K562 (cell line): ENCODE measurements around the gene HECW1. TPM values are rescaled to one million over a fixed set of nuclear protein-coding genes. Genes with fewer than 3 reads are reported as not detected.
A peak's percentile ranks its signal among the peaks of the same experiment; 100 is the strongest.

ENCODE experiments used
- CBFA2T2 ChIP-seq: fragments of 450-650 bp; conservative IDR thresholded peaks from 2 replicates; pipeline ENCODE4 v1.6.1; 2017; ENCODE audit warnings: mild to moderate bottlenecking
- CBFA2T3 ChIP-seq: fragments of 450-650 bp; IDR thresholded peaks from 2 replicates; pipeline ENCODE4 v1.6.1; 2017
- COPS2 ChIP-seq: fragments of 450-650 bp; conservative IDR thresholded peaks from 2 replicates; pipeline ENCODE4 v1.6.1; 2016; ENCODE audit warnings: mild to moderate bottlenecking, moderate library complexity
- ELF2 ChIP-seq: fragments of 250-450 bp; sonication (Bioruptor Pico); IDR thresholded peaks from 2 replicates; pipeline ENCODE4 v1.5.0; 2021; ENCODE audit warnings: mild to moderate bottlenecking
- EP400 ChIP-seq: fragments of 450-650 bp; IDR thresholded peaks from 2 replicates; pipeline ENCODE4 v1.6.1; 2017; ENCODE audit warnings: antibody characterized with exemption, mild to moderate bottlenecking, moderate library complexity
- ETV5 ChIP-seq: sonication (generic); formaldehyde crosslinking; IDR thresholded peaks from 2 replicates; pipeline ENCODE4 v1.4.0; 2020; ENCODE audit warnings: low read depth, mild to moderate bottlenecking, missing genetic modification reagents
- ETV6 ChIP-seq, 3 experiments: fragments of 150-350 bp in 1 of 3; sonication (generic) in 1 of 3; formaldehyde crosslinking in 1 of 3; IDR thresholded peaks; 2 replicates each; pipeline versions ENCODE4 v1.6.1 to v1.8.0; 2014 to 2022; ENCODE audit warnings: borderline replicate concordance in 2 of 3, low read depth in 2 of 3, antibody characterized with exemption in 1 of 3, low read length in 1 of 3, mild to moderate bottlenecking in 1 of 3, missing genetic modification reagents in 1 of 3
- MTA3 ChIP-seq: fragments of 450-650 bp; formaldehyde crosslinking; IDR thresholded peaks from 2 replicates; pipeline ENCODE4 v1.6.1; 2017; ENCODE audit warnings: mild to moderate bottlenecking, borderline replicate concordance
- NBN ChIP-seq: fragments of 450-650 bp; IDR thresholded peaks from 2 replicates; pipeline ENCODE4 v1.6.1; 2016; ENCODE audit warnings: low read depth, mild to moderate bottlenecking
- NFE2L1 ChIP-seq: fragments of 450-650 bp; IDR thresholded peaks from 2 replicates; pipeline ENCODE4 v1.6.1; 2016; ENCODE audit warnings: missing genetic modification characterization, low read depth, mild to moderate bottlenecking, missing compliant biosample characterization, moderate library complexity, borderline replicate concordance
- POLR2H ChIP-seq: IDR thresholded peaks from 2 replicates; pipeline ENCODE4 v1.6.1; 2016; ENCODE audit warnings: missing genetic modification characterization, low read depth, mild to moderate bottlenecking, control low read depth, missing compliant biosample characterization, moderate library complexity
- RAD21 ChIP-seq, 2 experiments: fragments of 250-450 bp in 1 of 2; fragments of 450-650 bp in 1 of 2; sonication (Bioruptor Pico) in 1 of 2; formaldehyde crosslinking in 1 of 2; IDR thresholded peaks in 1 of 2; conservative IDR thresholded peaks in 1 of 2; 2 replicates each; pipeline versions ENCODE4 v1.4.0 to v1.8.0; 2020 to 2022; ENCODE audit warnings: mild to moderate bottlenecking in 2 of 2, moderate library complexity in 1 of 2
- SLC30A9 ChIP-seq: fragments of 250-450 bp; sonication (Bioruptor Pico); IDR thresholded peaks from 2 replicates; pipeline ENCODE4 v1.8.0; 2022; ENCODE audit warnings: mild to moderate bottlenecking, moderate library complexity
- TAF15 ChIP-seq: fragments of 200-400 bp; formaldehyde crosslinking; IDR thresholded peaks from 2 replicates; pipeline ENCODE4 v1.6.1; 2017; ENCODE audit warnings: mild to moderate bottlenecking, low read depth, low read length, moderate library complexity
- YY1 ChIP-seq, 3 experiments: IDR thresholded peaks; 2 replicates each; pipeline ENCODE4 v1.6.1; 2011; ENCODE audit warnings: low read length in 2 of 3, mild to moderate bottlenecking in 2 of 3, moderate library complexity in 2 of 3, borderline replicate concordance in 1 of 3, control low read depth in 1 of 3, low read depth in 1 of 3; ENCODE audit not compliant: insufficient read depth in 3 of 3, insufficient replicate concordance in 2 of 3, control insufficient read depth in 1 of 3, insufficient read length in 1 of 3; ENCODE audit errors: extremely low read depth in 1 of 3
- ZFP1 ChIP-seq: fragments of 450-650 bp; formaldehyde crosslinking; IDR thresholded peaks from 2 replicates; pipeline ENCODE4 v1.4.0; 2020; ENCODE audit warnings: mild to moderate bottlenecking, mixed read lengths
- ZFP36 ChIP-seq: fragments of 150-350 bp; IDR thresholded peaks from 2 replicates; pipeline ENCODE4 v1.6.1; 2018; ENCODE audit warnings: low read length, low read depth; ENCODE audit not compliant: partially characterized antibody
- ZNF232 ChIP-seq: sonication (generic); formaldehyde crosslinking; IDR thresholded peaks from 2 replicates; pipeline ENCODE4 v1.8.0; 2022; ENCODE audit warnings: mild to moderate bottlenecking, missing genetic modification reagents
- ZNF282 ChIP-seq: sonication (generic); formaldehyde crosslinking; IDR thresholded peaks from 2 replicates; pipeline ENCODE4 v1.8.1; 2023; ENCODE audit warnings: missing genetic modification reagents
- ZNF347 ChIP-seq: fragments of 450-650 bp; formaldehyde crosslinking; IDR thresholded peaks from 2 replicates; pipeline ENCODE4 v1.4.0; 2020; ENCODE audit warnings: low read depth, mild to moderate bottlenecking, moderate library complexity
- ZNF76 ChIP-seq: fragments of 250-450 bp; sonication (Bioruptor Pico); IDR thresholded peaks from 2 replicates; pipeline ENCODE4 v1.4.0; 2020; ENCODE audit warnings: mild to moderate bottlenecking, moderate library complexity, borderline replicate concordance
- ZNF79 ChIP-seq: fragments of 250-450 bp; sonication (Bioruptor Pico); IDR thresholded peaks from 2 replicates; pipeline ENCODE4 v1.4.0; 2020; ENCODE audit warnings: low read depth, mild to moderate bottlenecking, moderate library complexity
- polyA plus RNA-seq, 8 experiments: library from polyadenylated mRNA; depleted of rRNA in 4 of 8; stranded (reverse) in 5 of 8; unstranded in 3 of 8; fragments of >200 nt; fragmentation: Nextera tagmentation in 2 of 8; fragmentation: Illumina TruSeq in 1 of 8; extraction: Ambion mirVana in 2 of 8; extraction: Trizol in 1 of 8; gene quantifications; 2 replicates each; pipeline versions ENCODE4 v1.2.1 to v1.2.3, GENCODE V29; 2011 to 2014; ENCODE audit warnings: inconsistent platforms in 1 of 8, missing spikeins in 1 of 8
- total RNA-seq, 7 experiments: library from RNA; depleted of rRNA in 6 of 7; stranded (reverse); fragments of >200 nt in 6 of 7; fragmentation: Illumina TruSeq in 2 of 7; extraction: Trizol in 2 of 7; gene quantifications; 2 replicates each; pipeline versions ENCODE4 v1.2.1 to v1.2.3, GENCODE V29; 2011 to 2021; ENCODE audit warnings: low replicate concordance in 1 of 7
- TF ChIP-seq, protein P1 (sequence below): sonication (generic); formaldehyde crosslinking; IDR thresholded peaks from 2 replicates; pipeline ENCODE4 v1.8.1; 2023; ENCODE audit warnings: mild to moderate bottlenecking, missing genetic modification reagents
- TF ChIP-seq, protein P2 (sequence below): fragments of 450-650 bp; formaldehyde crosslinking; IDR thresholded peaks from 2 replicates; pipeline ENCODE4 v1.4.0; 2020; ENCODE audit warnings: mild to moderate bottlenecking, moderate library complexity

Gene HECW1
- total and polyA plus RNA-seq, 9 of the 15 experiments (the other 6 are each of a cell fraction or from before 2014, with no cell fraction given) = 0.07 to 0.31 (median 0.13) TPM; not detected in 4

DNA sequence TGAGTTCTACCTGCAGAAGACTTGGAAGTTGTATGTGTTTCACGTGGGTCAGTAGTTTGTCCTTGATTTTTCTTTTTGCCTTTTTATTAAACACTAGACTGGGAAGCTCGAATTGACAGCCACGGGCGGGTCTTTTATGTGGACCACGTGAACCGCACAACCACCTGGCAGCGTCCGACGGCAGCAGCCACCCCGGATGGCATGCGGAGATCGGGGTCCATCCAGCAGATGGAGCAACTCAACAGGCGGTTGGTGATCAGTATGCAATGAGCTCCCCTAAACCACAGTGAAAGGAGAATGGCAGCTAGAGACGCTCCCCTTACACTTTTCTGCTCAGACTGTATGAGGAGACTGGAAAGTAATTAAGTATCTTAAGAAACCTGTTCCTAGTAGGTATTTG is 343.8 kb downstream of the HECW1 start (continued):
- no peak for TF ChIP-seq COPS2
- TF ChIP-seq EP400 = no peak
- no peak for TF ChIP-seq ZNF282
- TF ChIP-seq TAF15 = no peak
- TF ChIP-seq ZNF76 = no peak
- TF ChIP-seq, protein P1, sequence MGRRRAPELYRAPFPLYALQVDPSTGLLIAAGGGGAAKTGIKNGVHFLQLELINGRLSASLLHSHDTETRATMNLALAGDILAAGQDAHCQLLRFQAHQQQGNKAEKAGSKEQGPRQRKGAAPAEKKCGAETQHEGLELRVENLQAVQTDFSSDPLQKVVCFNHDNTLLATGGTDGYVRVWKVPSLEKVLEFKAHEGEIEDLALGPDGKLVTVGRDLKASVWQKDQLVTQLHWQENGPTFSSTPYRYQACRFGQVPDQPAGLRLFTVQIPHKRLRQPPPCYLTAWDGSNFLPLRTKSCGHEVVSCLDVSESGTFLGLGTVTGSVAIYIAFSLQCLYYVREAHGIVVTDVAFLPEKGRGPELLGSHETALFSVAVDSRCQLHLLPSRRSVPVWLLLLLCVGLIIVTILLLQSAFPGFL = no peak
- TF ChIP-seq RAD21 (CRISPR knock-in tag; conservative IDR thresholded peaks at IDR 0.05 in 1 of 2, IDR thresholded peaks at IDR 0.05 in 1 of 2) = peak; percentile 68 to 71
- TF ChIP-seq MTA3 = no peak
- no peak for TF ChIP-seq CBFA2T3
- TF ChIP-seq ZNF232 = no peak
- no peak for TF ChIP-seq CBFA2T2
- no peak for TF ChIP-seq SLC30A9
- no peak for TF ChIP-seq YY1 (IDR thresholded peaks at IDR 0.05; ENCODE audit: borderline replicate concordance in 1 of 3, control insufficient read depth in 1 of 3, extremely low read depth in 1 of 3, insufficient read depth in 3 of 3, insufficient read length in 1 of 3, insufficient replicate concordance in 2 of 3, low read depth in 1 of 3, low read length in 2 of 3)
- no peak for TF ChIP-seq ZFP36
- no peak for TF ChIP-seq ZFP1
- TF ChIP-seq POLR2H = no peak
- no peak for TF ChIP-seq NFE2L1 (tag)
- TF ChIP-seq ZNF79 (CRISPR knock-in tag) = no peak
- TF ChIP-seq, protein P2, sequence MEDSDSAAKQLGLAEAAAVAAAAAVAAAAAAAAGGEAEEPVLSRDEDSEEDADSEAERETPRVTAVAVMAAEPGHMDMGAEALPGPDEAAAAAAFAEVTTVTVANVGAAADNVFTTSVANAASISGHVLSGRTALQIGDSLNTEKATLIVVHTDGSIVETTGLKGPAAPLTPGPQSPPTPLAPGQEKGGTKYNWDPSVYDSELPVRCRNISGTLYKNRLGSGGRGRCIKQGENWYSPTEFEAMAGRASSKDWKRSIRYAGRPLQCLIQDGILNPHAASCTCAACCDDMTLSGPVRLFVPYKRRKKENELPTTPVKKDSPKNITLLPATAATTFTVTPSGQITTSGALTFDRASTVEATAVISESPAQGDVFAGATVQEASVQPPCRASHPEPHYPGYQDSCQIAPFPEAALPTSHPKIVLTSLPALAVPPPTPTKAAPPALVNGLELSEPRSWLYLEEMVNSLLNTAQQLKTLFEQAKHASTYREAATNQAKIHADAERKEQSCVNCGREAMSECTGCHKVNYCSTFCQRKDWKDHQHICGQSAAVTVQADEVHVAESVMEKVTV (CRISPR knock-in tag) = peak; percentile 40
- no peak for TF ChIP-seq ZNF347 (CRISPR knock-in tag)
- no peak for TF ChIP-seq ELF2 (CRISPR knock-in tag)
- no peak for TF ChIP-seq ETV5 (CRISPR knock-in tag)
- no peak for TF ChIP-seq ETV6 (IDR thresholded peaks at IDR 0.05; ENCODE audit: borderline replicate concordance in 1 of 2, low read depth in 2 of 2, low read length in 1 of 2)
- 0 out of 2 replicates have a peak, but pooled peaks have one; percentile 21 for TF ChIP-seq ETV6 (CRISPR knock-in tag; IDR thresholded peaks at IDR 0.05; ENCODE audit: borderline replicate concordance)
- no peak for TF ChIP-seq NBN
